IPS-NIHi7 (cell line): ENCODE measurements around the gene COL4A2.

Experiments used
- DNase-seq: peaks from one replicate; pipeline ENCODE4 v3.0.0; 2012; ENCODE audit warnings: mixed read lengths; ENCODE audit errors: extremely low spot score

COL4A2 gene

GRCh38 chr13:110272227-110272626, 34.9 kb upstream of the COL4A2 start:
- DNase-seq, result no peak

GRCh38 chr13:110272651-110273050, 34.4 kb upstream of the COL4A2 start:
- no peak for DNase-seq

GRCh38 chr13:110273254-110273653, 33.8 kb upstream of the COL4A2 start:
- DNase-seq, result no peak

- DNase-seq, result peak; percentile 23
Observed at GRCh38 chr13:110274687-110275086, 32.4 kb upstream of the COL4A2 start.

GRCh38 chr13:110275931-110276552, 31.0 kb upstream of the COL4A2 start:
- no peak for DNase-seq

- DNase-seq, result no peak
Observed at GRCh38 chr13:110276553-110276950, 30.5 kb upstream of the COL4A2 start.

GRCh38 chr13:110277357-110277975, 29.6 kb upstream of the COL4A2 start:
- no peak for DNase-seq

GRCh38 chr13:110278859-110279258, 28.2 kb upstream of the COL4A2 start:
- no peak for DNase-seq

- no peak for DNase-seq
Observed at GRCh38 chr13:110279684-110280083, 27.4 kb upstream of the COL4A2 start.

GRCh38 chr13:110280231-110280813, 26.8 kb upstream of the COL4A2 start:
- DNase-seq, result no peak

- DNase-seq, result no peak
Observed at GRCh38 chr13:110280985-110281688, 25.9 kb upstream of the COL4A2 start.

- no peak for DNase-seq
Observed at GRCh38 chr13:110281736-110282135, 25.3 kb upstream of the COL4A2 start.

GRCh38 chr13:110282316-110282841, 24.7 kb upstream of the COL4A2 start:
- DNase-seq, result no peak

- no peak for DNase-seq
Observed at GRCh38 chr13:110283736-110284517, 23.2 kb upstream of the COL4A2 start.

GRCh38 chr13:110284779-110285484, 22.2 kb upstream of the COL4A2 start:
- DNase-seq, result no peak

- no peak for DNase-seq
Observed at GRCh38 chr13:110285991-110286832, 20.9 kb upstream of the COL4A2 start.

- DNase-seq, result no peak
Observed at GRCh38 chr13:110286833-110287819, 20.0 kb upstream of the COL4A2 start.

GRCh38 chr13:110289174-110289573, 17.9 kb upstream of the COL4A2 start:
- no peak for DNase-seq

- DNase-seq, result no peak
Observed at GRCh38 chr13:110289661-110290060, 17.4 kb upstream of the COL4A2 start.
